Endothelial cell of umbilical vein (primary cell): ENCODE results near the gene SLC28A2. TPM values are rescaled to one million over a fixed set of nuclear protein-coding genes. Genes with fewer than 3 reads are reported as not detected.

ENCODE experiments used
- BruUV-seq: library from RNA; stranded (reverse); fragments of 400-500 nt; replicated peaks from 2 replicates; lab custom pipeline; 2021; lab: Mats Ljungman, UMichigan
- CTCF ChIA-PET: fragments of 300-600, 350-600 bp; sonication (Branson Sonifier 250); formaldehyde crosslinking; loops from one replicate; lab custom pipeline; 2021; ENCODE audit warnings: antibody characterized with exemption, inconsistent platforms; lab: Charles Lee
- POLR2A ChIA-PET: fragments of 300-600, 350-600 bp; sonication (Branson Sonifier 250); formaldehyde crosslinking; loops from one replicate; lab custom pipeline; 2021; ENCODE audit warnings: antibody characterized with exemption, inconsistent platforms; lab: Charles Lee
- DNase-seq: peaks from one replicate; pipeline ENCODE4 v3.0.0-alpha.2; 2011; ENCODE audit warnings: low read depth, low spot score
- FAIRE-seq: peaks from 2 replicates; lab custom pipeline; 2011; peaks lifted over from hg19 to GRCh38; lab: Jason Lieb, UNC
- H2AFZ ChIP-seq: 2 replicates; pipeline ENCODE4 v1.6.0; 2012; ENCODE audit warnings: low read depth, low read length, control low read depth, inconsistent platforms
- H3K27ac ChIP-seq: 2 replicates; pipeline ENCODE4 v1.5.1; 2011; ENCODE audit warnings: low read depth, mild to moderate bottlenecking, control low read depth, low read length, moderate library complexity; ENCODE audit not compliant: insufficient read depth
- H3K27me3 ChIP-seq, 2 experiments: 2 replicates each; pipeline versions ENCODE4 v1.6.0 to v1.6.1; 2011; ENCODE audit warnings: low read length in 2 of 2, mixed read lengths in 1 of 2; ENCODE audit not compliant: control insufficient read depth in 2 of 2, insufficient read depth in 2 of 2
- H3K36me3 ChIP-seq, 2 experiments: 2 replicates in 1 of 2; 3 replicates in 1 of 2; pipeline ENCODE4 v1.5.1; 2011; ENCODE audit warnings: low read length in 2 of 2, mild to moderate bottlenecking in 1 of 2, moderate library complexity in 1 of 2; ENCODE audit not compliant: control insufficient read depth in 2 of 2, insufficient read depth in 2 of 2; ENCODE audit errors: extremely low read depth in 1 of 2
- H3K4me1 ChIP-seq: 3 replicates; pipeline ENCODE4 v1.5.1; 2011; ENCODE audit warnings: mild to moderate bottlenecking, low read length; ENCODE audit not compliant: control insufficient read depth, insufficient read depth; ENCODE audit errors: extremely low read depth
- H3K4me2 ChIP-seq: 2 replicates; pipeline ENCODE4 v1.6.1; 2011; ENCODE audit warnings: low read length, control low read depth, mixed read lengths; ENCODE audit not compliant: insufficient read depth
- H3K4me3 ChIP-seq, 3 experiments: fragments of 200-600 bp in 1 of 3; sonication (generic), shearing (Covaris generic) in 1 of 3; replicated peaks in 1 of 3; 2 replicates each; pipeline ENCODE4 v1.5.1; 2011 to 2016; ENCODE audit warnings: control low read depth in 3 of 3, low read length in 3 of 3, mild to moderate bottlenecking in 2 of 3, inconsistent platforms in 1 of 3, low read depth in 1 of 3, moderate library complexity in 1 of 3; ENCODE audit not compliant: insufficient read depth in 1 of 3
- H3K79me2 ChIP-seq: 2 replicates; pipeline ENCODE4 v1.6.0; 2012; ENCODE audit warnings: low read length, inconsistent platforms; ENCODE audit not compliant: control insufficient read depth, insufficient read depth
- H3K9ac ChIP-seq: replicated peaks from 2 replicates; pipeline ENCODE3; 2011; ENCODE audit warnings: low read length, control low read depth; ENCODE audit not compliant: insufficient read depth; ENCODE audit errors: extremely low read depth
- H3K9me1 ChIP-seq: replicated peaks from 3 replicates; pipeline ENCODE4 v1.6.0; 2011; ENCODE audit warnings: mild to moderate bottlenecking, low read length; ENCODE audit not compliant: control insufficient read depth, insufficient read depth; ENCODE audit errors: extremely low read depth
- H3K9me3 ChIP-seq: replicated peaks from 2 replicates; pipeline ENCODE4 v1.5.1; 2012; ENCODE audit warnings: low read length, inconsistent platforms; ENCODE audit not compliant: control insufficient read depth, insufficient read depth
- H4K20me1 ChIP-seq: replicated peaks from 2 replicates; pipeline ENCODE3; 2011; ENCODE audit warnings: mild to moderate bottlenecking, low read length; ENCODE audit not compliant: control insufficient read depth, insufficient read depth; ENCODE audit errors: extremely low read depth
- CTCF ChIP-seq, 2 donors: IDR thresholded peaks; 1 replicate in 1 of 2; 2 replicates in 1 of 2; pipeline ENCODE4 v1.5.1; 2011; ENCODE audit warnings: low read length in 2 of 2, mild to moderate bottlenecking in 2 of 2, moderate library complexity in 2 of 2, control low read depth in 1 of 2, inconsistent platforms in 1 of 2, low read depth in 1 of 2; ENCODE audit not compliant: insufficient read depth in 1 of 2; ENCODE audit errors: extremely low read depth in 1 of 2
- EZH2 ChIP-seq: IDR thresholded peaks from 2 replicates; pipeline ENCODE4 v1.6.1; 2012; ENCODE audit warnings: borderline replicate concordance, low read depth, mild to moderate bottlenecking, moderate library complexity, low read length, inconsistent platforms; ENCODE audit not compliant: severe bottlenecking
- FOS ChIP-seq: IDR thresholded peaks from 2 replicates; pipeline ENCODE4 v1.6.1; 2011; ENCODE audit warnings: mild to moderate bottlenecking, low read length, moderate library complexity, borderline replicate concordance; ENCODE audit not compliant: insufficient read depth
- GATA2 ChIP-seq: IDR thresholded peaks from 2 replicates; pipeline ENCODE4 v1.7.0; 2011; ENCODE audit warnings: low read depth, mild to moderate bottlenecking, moderate library complexity, mixed read lengths, low read length; ENCODE audit not compliant: insufficient read length, insufficient read depth
- JUN ChIP-seq: IDR thresholded peaks from 2 replicates; pipeline ENCODE4 v1.6.1; 2011; ENCODE audit warnings: borderline replicate concordance, low read depth; ENCODE audit not compliant: insufficient read length, insufficient read depth
- MAX ChIP-seq: IDR thresholded peaks from 2 replicates; pipeline ENCODE4 v1.6.1; 2011; ENCODE audit not compliant: insufficient read depth, insufficient read length
- MYC ChIP-seq: IDR thresholded peaks from one replicate; pipeline ENCODE4 v1.6.1; 2011; ENCODE audit warnings: mild to moderate bottlenecking, low read depth, low read length
- POLR2A ChIP-seq: IDR thresholded peaks from 2 replicates; pipeline ENCODE4 v1.6.1; 2012; ENCODE audit warnings: low read depth, mild to moderate bottlenecking, control low read depth, low read length
- POLR2AphosphoS5 ChIP-seq: IDR thresholded peaks from 2 replicates; pipeline ENCODE4 v1.6.1; 2012; ENCODE audit warnings: low read depth, mild to moderate bottlenecking, control low read depth, low read length, moderate library complexity; ENCODE audit not compliant: insufficient read depth
- dilution Hi-C: fragments of 300-500 bp; cut with MboI; formaldehyde crosslinking; loops from one replicate; pipeline ENCODE4 v1.15.0; 2019; ENCODE audit warnings: low sequenced_read_pairs; ENCODE audit not compliant: extremely low pct_ligation_motif_present
- intact Hi-C: fragments of 100-400 bp; cut with micrococcal nuclease; formaldehyde crosslinking; loops from one replicate; pipeline ENCODE4 v1.10.0; 2022
- polyA plus RNA-seq, 4 experiments: library from polyadenylated mRNA; depleted of rRNA in 3 of 4; stranded (reverse) in 3 of 4; unstranded in 1 of 4; fragments of >200 nt; gene quantifications; 2 replicates each; pipeline versions ENCODE4 v1.2.1 to v1.2.3, GENCODE V29; 2011 to 2012; ENCODE audit warnings: missing spikeins in 1 of 4
- total RNA-seq: library from RNA; stranded (reverse); gene quantifications from 2 replicates; pipeline ENCODE4 v1.2.3, GENCODE V29; 2021

The SLC28A2 gene
- total and polyA plus RNA-seq, 2 donors (not counting 3 experiments of a cell fraction or from before 2014, with no cell fraction given), result not detected

- no peak overlapping the region for H3K4me3 ChIP-seq
- no peak overlapping the region for H3K27ac ChIP-seq
- H3K4me2 ChIP-seq, result no peak overlapping the region
- H3K9me3 ChIP-seq, result no peaks in the 10 kb centered on the region
- no peaks in the 10 kb centered on the region for H3K9me1 ChIP-seq
- H3K27me3 ChIP-seq, result peaks cover 3 to 8% of the 10 kb centered on the region in 2 experiments
- H3K36me3 ChIP-seq, result no peaks in the 10 kb centered on the region
- H3K9ac ChIP-seq, result no peak overlapping the region
- H2AFZ ChIP-seq, result no peak overlapping the region
- DNase-seq (no peak), FAIRE-seq (no peak)
- no peaks in the 10 kb centered on the region for H4K20me1 ChIP-seq
- no TSS peak for BruUV-seq
- TF ChIP-seq MAX (no peak), JUN (no peak), POLR2A (no peak), POLR2AphosphoS5 (no peak), MYC (no peak), FOS (no peak), CTCF (IDR thresholded peaks at IDR 0.05; ENCODE audit: extremely low read depth in 1 of 2, insufficient read depth in 1 of 2, low read depth in 1 of 2, low read length in 2 of 2) (no peak), GATA2 (no peak), EZH2 (no peak)
- dilution Hi-C loops, result no loop called here
- no peaks in the 10 kb centered on the region for H3K4me1 ChIP-seq
- intact Hi-C loops, result no loop called here
- no peaks in the 10 kb centered on the region for H3K79me2 ChIP-seq
- POLR2A ChIA-PET, result no interaction called here
- CTCF ChIA-PET, result interaction anchor here (1.4 to 2.2 kb wide), 2 partner anchors 10 to 16 kb away, joined by 4 to 7 read pairs; no protein-coding TSS in a partner anchor
These were observed 30.9 kb upstream of the SLC28A2 start for GRCh38 chr15:45221053-45221599.
